Right lobe of liver (tissue), 4 donors: ENCODE results near the gene DNMT3A.

Experiments used
- POLR2A ChIP-seq: fragments of 450-650 bp; IDR thresholded peaks from one replicate; pipeline ENCODE4 v1.6.1; 2017; ENCODE audit warnings: antibody characterized with exemption, mild to moderate bottlenecking
- TF ChIP-seq, protein P1 (sequence below), 4 donors: fragments of 200-600 bp in 3 of 4; fragments of 450-650 bp in 1 of 4; IDR thresholded peaks; one replicate each; pipeline versions ENCODE4 v1.5.1 to v1.8.0; 2016 to 2022; ENCODE audit warnings: antibody characterized with exemption in 4 of 4, mild to moderate bottlenecking in 2 of 4
- donor health status: DM: no; HTN: no; CAD: no.
- donor health status: DM: no; HTN: no; CAD: no.
- donor health status: DM: no; HTN: yes; CAD: no.

DNA sequence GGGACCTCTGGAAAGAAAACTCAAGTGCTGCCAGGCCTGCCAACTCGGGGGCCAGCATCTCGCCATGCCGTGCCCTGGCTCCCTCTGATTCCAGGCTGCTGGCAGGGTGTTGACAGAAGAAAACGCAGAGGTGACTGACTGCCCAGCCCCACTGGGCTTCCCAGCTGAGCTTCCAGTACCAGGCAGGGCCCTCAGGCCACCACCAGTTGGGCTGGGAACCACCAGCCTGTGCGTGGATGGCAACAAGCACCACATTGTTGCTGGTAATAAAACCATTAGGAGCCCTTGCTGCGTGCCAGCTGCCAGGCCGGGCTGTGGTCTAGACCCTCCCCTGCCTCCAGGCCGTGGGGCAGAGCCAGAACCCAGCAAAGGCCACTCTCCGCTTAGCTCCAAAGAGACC is 9.2 kb downstream of the DNMT3A start:
- TF ChIP-seq POLR2A, result no peak
- TF ChIP-seq, protein P1, sequence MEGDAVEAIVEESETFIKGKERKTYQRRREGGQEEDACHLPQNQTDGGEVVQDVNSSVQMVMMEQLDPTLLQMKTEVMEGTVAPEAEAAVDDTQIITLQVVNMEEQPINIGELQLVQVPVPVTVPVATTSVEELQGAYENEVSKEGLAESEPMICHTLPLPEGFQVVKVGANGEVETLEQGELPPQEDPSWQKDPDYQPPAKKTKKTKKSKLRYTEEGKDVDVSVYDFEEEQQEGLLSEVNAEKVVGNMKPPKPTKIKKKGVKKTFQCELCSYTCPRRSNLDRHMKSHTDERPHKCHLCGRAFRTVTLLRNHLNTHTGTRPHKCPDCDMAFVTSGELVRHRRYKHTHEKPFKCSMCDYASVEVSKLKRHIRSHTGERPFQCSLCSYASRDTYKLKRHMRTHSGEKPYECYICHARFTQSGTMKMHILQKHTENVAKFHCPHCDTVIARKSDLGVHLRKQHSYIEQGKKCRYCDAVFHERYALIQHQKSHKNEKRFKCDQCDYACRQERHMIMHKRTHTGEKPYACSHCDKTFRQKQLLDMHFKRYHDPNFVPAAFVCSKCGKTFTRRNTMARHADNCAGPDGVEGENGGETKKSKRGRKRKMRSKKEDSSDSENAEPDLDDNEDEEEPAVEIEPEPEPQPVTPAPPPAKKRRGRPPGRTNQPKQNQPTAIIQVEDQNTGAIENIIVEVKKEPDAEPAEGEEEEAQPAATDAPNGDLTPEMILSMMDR (IDR thresholded peaks at IDR 0.05), result no peak
